ENCODE results near the gene CDKL2. TPM values are rescaled to one million over a fixed set of nuclear protein-coding genes. Genes with fewer than 3 reads are reported as not detected.
A peak's percentile ranks its signal among the peaks of the same experiment; 100 is the strongest.
"Not testable (repeated sequence)": the region's sequence is repeated elsewhere in the genome, so short reads cannot be mapped to it uniquely, and the experiment has no call there.

Gene CDKL2
- total and polyA plus RNA-seq, 5 donors from 2014 or later, result 0.07 to 1.1 (median 0.32) TPM

- ATAC-seq (ENCODE audit: low read depth in 2 of 2), result no peak
- no peaks in the 10 kb centered on the region for H3K27me3 ChIP-seq (ENCODE audit: control insufficient read depth, insufficient read depth, low read length)
- H3K4me3 ChIP-seq (ENCODE audit: low read depth, low read length), result no peak overlapping the region
- Mint-ChIP-seq H3K36me3 (peaks cover 3% of the 10 kb centered on the region), H3K27me3 (no peaks in the 10 kb centered on the region), H3K4me3 (no peak overlapping the region), H3K4me1 (no peaks in the 10 kb centered on the region), H3K27ac (no peak overlapping the region), H3K9me3 (no peaks in the 10 kb centered on the region)
- no peak for DNase-seq
- H3K27ac ChIP-seq (ENCODE audit: insufficient read depth, low read length, poor library complexity, severe bottlenecking), result no peak overlapping the region
- H3K9me3 ChIP-seq (ENCODE audit: control insufficient read depth in 2 of 2, low read length in 2 of 2), result no peaks in the 10 kb centered on the region
- H3K4me1 ChIP-seq (ENCODE audit: control insufficient read depth, insufficient read depth, low read length, poor library complexity, severe bottlenecking), result no peaks in the 10 kb centered on the region
- peaks cover 3% of the 10 kb centered on the region for H3K36me3 ChIP-seq (ENCODE audit: control insufficient read depth, insufficient read depth, low read length)
Measured at GRCh38 chr4:75549019-75549418, 81.3 kb downstream of the CDKL2 start.

GRCh38 chr4:75547647-75548387 lies 82.5 kb downstream of the CDKL2 start:
- Histone ChIP-seq H3K36me3 (ENCODE audit: control insufficient read depth, insufficient read depth, low read length) (peaks cover 5% of the 10 kb centered on the region), H3K27ac (ENCODE audit: insufficient read depth, low read length, poor library complexity, severe bottlenecking) (no peak overlapping the region), H3K27me3 (ENCODE audit: control insufficient read depth, insufficient read depth, low read length) (no peaks in the 10 kb centered on the region), H3K9me3 (ENCODE audit: control insufficient read depth in 2 of 2, low read length in 2 of 2) (no peaks in the 10 kb centered on the region), H3K4me1 (ENCODE audit: control insufficient read depth, insufficient read depth, low read length, poor library complexity, severe bottlenecking) (no peaks in the 10 kb centered on the region), H3K4me3 (ENCODE audit: low read depth, low read length) (no peak overlapping the region)
- DNase-seq (no peak), ATAC-seq (ENCODE audit: low read depth in 2 of 2) (no peak)
- H3K27me3 Mint-ChIP-seq, result no peaks in the 10 kb centered on the region
- H3K4me1 Mint-ChIP-seq, result no peaks in the 10 kb centered on the region
- H3K4me3 Mint-ChIP-seq, result no peak overlapping the region
- H3K36me3 Mint-ChIP-seq, result peaks cover 3% of the 10 kb centered on the region
- peak overlapping the region in 1 of 3 donors; percentile 41 for H3K27ac Mint-ChIP-seq
- H3K9me3 Mint-ChIP-seq, result no peaks in the 10 kb centered on the region

- Mint-ChIP-seq H3K27ac (peak overlapping the region in 1 of 3 donors; percentile 24), H3K9me3 (no peaks in the 10 kb centered on the region), H3K4me1 (no peaks in the 10 kb centered on the region), H3K36me3 (peaks cover 16% of the 10 kb centered on the region), H3K27me3 (no peaks in the 10 kb centered on the region), H3K4me3 (no peak overlapping the region)
- Histone ChIP-seq H3K27me3 (ENCODE audit: control insufficient read depth, insufficient read depth, low read length) (no peaks in the 10 kb centered on the region), H3K9me3 (ENCODE audit: control insufficient read depth in 2 of 2, low read length in 2 of 2) (no peaks in the 10 kb centered on the region), H3K36me3 (ENCODE audit: control insufficient read depth, insufficient read depth, low read length) (peaks cover 5% of the 10 kb centered on the region), H3K27ac (ENCODE audit: insufficient read depth, low read length, poor library complexity, severe bottlenecking) (no peak overlapping the region), H3K4me1 (ENCODE audit: control insufficient read depth, insufficient read depth, low read length, poor library complexity, severe bottlenecking) (no peaks in the 10 kb centered on the region), H3K4me3 (ENCODE audit: low read depth, low read length) (no peak overlapping the region)
- DNase-seq (no peak), ATAC-seq (ENCODE audit: low read depth in 2 of 2) (no peak)
Measured at GRCh38 chr4:75545526-75545925, 84.8 kb downstream of the CDKL2 start.

GRCh38 chr4:75544870-75545269 lies 85.5 kb downstream of the CDKL2 start:
- Histone ChIP-seq H3K27me3 (ENCODE audit: control insufficient read depth, insufficient read depth, low read length) (no peaks in the 10 kb centered on the region), H3K4me3 (ENCODE audit: low read depth, low read length) (no peak overlapping the region), H3K4me1 (ENCODE audit: control insufficient read depth, insufficient read depth, low read length, poor library complexity, severe bottlenecking) (no peaks in the 10 kb centered on the region), H3K36me3 (ENCODE audit: control insufficient read depth, insufficient read depth, low read length) (peaks cover 9% of the 10 kb centered on the region), H3K9me3 (ENCODE audit: control insufficient read depth in 2 of 2, low read length in 2 of 2) (no peaks in the 10 kb centered on the region), H3K27ac (ENCODE audit: insufficient read depth, low read length, poor library complexity, severe bottlenecking) (no peak overlapping the region)
- Mint-ChIP-seq H3K4me3 (no peak overlapping the region), H3K27ac (peak overlapping the region in 1 of 3 donors; percentile 24), H3K9me3 (no peaks in the 10 kb centered on the region), H3K27me3 (no peaks in the 10 kb centered on the region), H3K36me3 (peaks cover 16% of the 10 kb centered on the region), H3K4me1 (no peaks in the 10 kb centered on the region)
- DNase-seq (no peak), ATAC-seq (ENCODE audit: low read depth in 2 of 2) (no peak)

GRCh38 chr4:75544220-75544619 lies 86.1 kb downstream of the CDKL2 start:
- H3K4me3 Mint-ChIP-seq; H3K27ac Mint-ChIP-seq; H3K27ac ChIP-seq (ENCODE audit: insufficient read depth, low read length, poor library complexity, severe bottlenecking); H3K27me3 ChIP-seq (ENCODE audit: control insufficient read depth, insufficient read depth, low read length); H3K4me3 ChIP-seq (ENCODE audit: low read depth, low read length); ATAC-seq (ENCODE audit: low read depth in 2 of 2); H3K4me1 Mint-ChIP-seq; H3K27me3 Mint-ChIP-seq; H3K9me3 Mint-ChIP-seq; DNase-seq; H3K9me3 ChIP-seq (ENCODE audit: control insufficient read depth in 2 of 2, low read length in 2 of 2); H3K4me1 ChIP-seq (ENCODE audit: control insufficient read depth, insufficient read depth, low read length, poor library complexity, severe bottlenecking): not testable (repeated sequence)
- peaks cover 11% of the 10 kb centered on the region for H3K36me3 ChIP-seq (ENCODE audit: control insufficient read depth, insufficient read depth, low read length)
- peaks cover 16% of the 10 kb centered on the region for H3K36me3 Mint-ChIP-seq

- peak overlapping the region in 1 of 3 donors; percentile 11 for H3K27ac Mint-ChIP-seq
- H3K9me3 Mint-ChIP-seq, result no peaks in the 10 kb centered on the region
- H3K36me3 ChIP-seq (ENCODE audit: control insufficient read depth, insufficient read depth, low read length), result peaks cover 12% of the 10 kb centered on the region
- H3K4me1 ChIP-seq (ENCODE audit: control insufficient read depth, insufficient read depth, low read length, poor library complexity, severe bottlenecking), result no peaks in the 10 kb centered on the region
- no peak for DNase-seq
- H3K4me1 Mint-ChIP-seq, result no peaks in the 10 kb centered on the region
- H3K27me3 ChIP-seq (ENCODE audit: control insufficient read depth, insufficient read depth, low read length), result no peaks in the 10 kb centered on the region
- H3K27me3 Mint-ChIP-seq, result no peaks in the 10 kb centered on the region
- H3K4me3 Mint-ChIP-seq, result no peak overlapping the region
- H3K27ac ChIP-seq (ENCODE audit: insufficient read depth, low read length, poor library complexity, severe bottlenecking), result no peak overlapping the region
- H3K9me3 ChIP-seq (ENCODE audit: control insufficient read depth in 2 of 2, low read length in 2 of 2), result no peaks in the 10 kb centered on the region
- no peak overlapping the region for H3K4me3 ChIP-seq (ENCODE audit: low read depth, low read length)
- no peak for ATAC-seq (ENCODE audit: low read depth in 2 of 2)
- H3K36me3 Mint-ChIP-seq, result peaks cover 19% of the 10 kb centered on the region
Measured at GRCh38 chr4:75542824-75543223, 87.5 kb downstream of the CDKL2 start.

GRCh38 chr4:75537308-75537707 lies 93.0 kb downstream of the CDKL2 start:
- H3K9me3 ChIP-seq (ENCODE audit: control insufficient read depth in 2 of 2, low read length in 2 of 2); ATAC-seq (ENCODE audit: low read depth in 2 of 2); H3K4me3 ChIP-seq (ENCODE audit: low read depth, low read length); H3K27me3 Mint-ChIP-seq; H3K4me1 Mint-ChIP-seq; H3K9me3 Mint-ChIP-seq; H3K27me3 ChIP-seq (ENCODE audit: control insufficient read depth, insufficient read depth, low read length); H3K4me1 ChIP-seq (ENCODE audit: control insufficient read depth, insufficient read depth, low read length, poor library complexity, severe bottlenecking); H3K4me3 Mint-ChIP-seq; H3K27ac ChIP-seq (ENCODE audit: insufficient read depth, low read length, poor library complexity, severe bottlenecking); DNase-seq: not testable (repeated sequence)
- Mint-ChIP-seq H3K36me3 (peaks cover 33% of the 10 kb centered on the region), H3K27ac (peak overlapping the region in 1 of 3 donors; percentile 30)
- peaks cover 11% of the 10 kb centered on the region for H3K36me3 ChIP-seq (ENCODE audit: control insufficient read depth, insufficient read depth, low read length)

GRCh38 chr4:75533926-75534325 lies 96.4 kb downstream of the CDKL2 start:
- H3K4me3 Mint-ChIP-seq; H3K27me3 Mint-ChIP-seq; H3K27ac Mint-ChIP-seq; H3K27ac ChIP-seq (ENCODE audit: insufficient read depth, low read length, poor library complexity, severe bottlenecking); H3K4me3 ChIP-seq (ENCODE audit: low read depth, low read length); H3K4me1 Mint-ChIP-seq; ATAC-seq (ENCODE audit: low read depth in 2 of 2); H3K27me3 ChIP-seq (ENCODE audit: control insufficient read depth, insufficient read depth, low read length); H3K9me3 ChIP-seq (ENCODE audit: control insufficient read depth in 2 of 2, low read length in 2 of 2); H3K4me1 ChIP-seq (ENCODE audit: control insufficient read depth, insufficient read depth, low read length, poor library complexity, severe bottlenecking); DNase-seq: not testable (repeated sequence)
- H3K36me3 Mint-ChIP-seq, result peaks cover 49% of the 10 kb centered on the region
- peaks cover 32% of the 10 kb centered on the region for H3K36me3 ChIP-seq (ENCODE audit: control insufficient read depth, insufficient read depth, low read length)
- H3K9me3 Mint-ChIP-seq, result peaks cover 3 to 21% (median 10%) of the 10 kb centered on the region in 7 donors

Measured in CD4-positive, CD25-positive, alpha-beta regulatory T cell (primary cell).